ENCODE measurements around the gene E4F1. TPM values are rescaled to one million over a fixed set of nuclear protein-coding genes. Genes with fewer than 3 reads are reported as not detected.
"Not testable (repeated sequence)": the region's sequence is repeated elsewhere in the genome, so short reads cannot be mapped to it uniquely, and the experiment has no call there.

Gene E4F1
- total and polyA plus RNA-seq, 10 of the 15 experiments (the other 5 are each of a cell fraction or from before 2014, with no cell fraction given): 0.23 to 36.5 (median 14.5) TPM

GRCh38 chr16:2260250-2260649, 36.9 kb downstream of the E4F1 start:
- peaks cover 26% of the 10 kb centered on the region for H3K79me2 ChIP-seq (ENCODE audit: control insufficient read depth, insufficient read depth, low read length)
- H3K9ac ChIP-seq (ENCODE audit: control insufficient read depth, insufficient read depth, low read length): no peak overlapping the region
- CTCF ChIA-PET: no interaction called here
- H3K27me3 ChIP-seq (replicated peaks in 1 of 2; ENCODE audit: control insufficient read depth in 2 of 2, insufficient read depth in 2 of 2, low read length in 1 of 2): no peaks in the 10 kb centered on the region
- intact Hi-C loops (cut with micrococcal nuclease; ENCODE audit: unreplicated experiment): loop anchor here (5.0 to 10.0 kb wide), 2 partner anchors 103 to 245 kb away; partner anchors contain the start of gene TRAF7
- ATAC-seq (no peak), FAIRE-seq (no peak), DNase-seq (ENCODE audit: low read depth, low spot score) (no peak)
- no peaks in the 10 kb centered on the region for H3K4me1 ChIP-seq (ENCODE audit: control insufficient read depth, insufficient read depth, low read length)
- SMC1A ChIA-PET (ENCODE audit: uncharacterized antibody, unreplicated experiment): no interaction called here
- no peak overlapping the region for H3K4me3 ChIP-seq
- RAD21 ChIA-PET (ENCODE audit: unreplicated experiment): no interaction called here
- no peak overlapping the region for H3K4me2 ChIP-seq (ENCODE audit: control insufficient read depth, insufficient read depth)
- no TSS peak for BruUV-seq (replicated peaks)
- peaks cover 39 to 59% of the 10 kb centered on the region in 2 experiments for H3K36me3 ChIP-seq (ENCODE audit: control insufficient read depth in 2 of 2, insufficient read depth in 2 of 2, low read length in 1 of 2)
- 98% methylated on average over 8 of the region's 8 CpGs for WGBS (ENCODE audit: insufficient coverage, insufficient replicate concordance, low lambda C conversion rate, missing lambda C conversion rate)
- H2AFZ ChIP-seq (ENCODE audit: control insufficient read depth, low read depth, low read length): no peak overlapping the region
- peaks cover 11% of the 10 kb centered on the region for H4K20me1 ChIP-seq (ENCODE audit: control insufficient read depth, insufficient read depth)
- POLR2A ChIA-PET: no interaction called here
- in situ Hi-C loops (cut with MboI): no loop called here
- TF ChIP-seq ZNF24 (IDR thresholded peaks at IDR 0.05): no peak
- no peak for TF ChIP-seq E2F8 (IDR thresholded peaks at IDR 0.05; ENCODE audit: low read depth, partially characterized antibody)
- no peak for TF ChIP-seq PAX5 (IDR thresholded peaks at IDR 0.05; ENCODE audit: borderline replicate concordance, low read depth, low read length)
- TF ChIP-seq MTA3 (IDR thresholded peaks at IDR 0.05; ENCODE audit: borderline replicate concordance, low read length): no peak
- no peak for TF ChIP-seq ZNF384 (IDR thresholded peaks at IDR 0.05; ENCODE audit: borderline replicate concordance, low read depth, low read length)
- TF ChIP-seq MEF2B (IDR thresholded peaks at IDR 0.05; ENCODE audit: partially characterized antibody, poor library complexity, severe bottlenecking): no peak
- no peak for TF ChIP-seq JUNB (IDR thresholded peaks at IDR 0.05)
- TF ChIP-seq SMAD5 (IDR thresholded peaks at IDR 0.05; ENCODE audit: low read depth): no peak
- TF ChIP-seq SIN3A (IDR thresholded peaks at IDR 0.05; ENCODE audit: low read depth, low read length): no peak
- TF ChIP-seq TCF12 (IDR thresholded peaks at IDR 0.05; ENCODE audit: low read depth, low read length): no peak
- no peak for TF ChIP-seq GATAD2B (conservative IDR thresholded peaks at IDR 0.05; ENCODE audit: low read depth)
- no peak for TF ChIP-seq RAD51 (IDR thresholded peaks at IDR 0.05)
- TF ChIP-seq RUNX3 (IDR thresholded peaks at IDR 0.05; ENCODE audit: low read length): no peak
- no peak for TF ChIP-seq TAF1 (IDR thresholded peaks at IDR 0.05; ENCODE audit: borderline replicate concordance, low read depth, low read length)
- TF ChIP-seq CHD1 (IDR thresholded peaks at IDR 0.05; ENCODE audit: low read depth, low read length): no peak
- no peaks in the 10 kb centered on the region for H3K9me3 ChIP-seq (replicated peaks; ENCODE audit: control insufficient read depth, insufficient read depth, low read length)
- no peak overlapping the region for H3K27ac ChIP-seq (ENCODE audit: control insufficient read depth, insufficient read depth)

GRCh38 chr16:2263026-2263425, 39.6 kb downstream of the E4F1 start:
- intact Hi-C loops (cut with micrococcal nuclease; ENCODE audit: unreplicated experiment): loop anchor here (5.0 to 10.0 kb wide), 2 partner anchors 106 to 242 kb away; partner anchors contain the start of gene TRAF7
- in situ Hi-C loops (cut with MboI); ATAC-seq; H3K9ac ChIP-seq (ENCODE audit: control insufficient read depth, insufficient read depth, low read length); H3K27ac ChIP-seq (ENCODE audit: control insufficient read depth, insufficient read depth); H3K4me3 ChIP-seq; FAIRE-seq; H3K27me3 ChIP-seq (replicated peaks in 1 of 2; ENCODE audit: control insufficient read depth in 2 of 2, insufficient read depth in 2 of 2, low read length in 1 of 2); H3K4me2 ChIP-seq (ENCODE audit: control insufficient read depth, insufficient read depth); DNase-seq (ENCODE audit: low read depth, low spot score); H2AFZ ChIP-seq (ENCODE audit: control insufficient read depth, low read depth, low read length); H3K4me1 ChIP-seq (ENCODE audit: control insufficient read depth, insufficient read depth, low read length); SMC1A ChIA-PET (ENCODE audit: uncharacterized antibody, unreplicated experiment); RAD21 ChIA-PET (ENCODE audit: unreplicated experiment); BruUV-seq (replicated peaks); H3K9me3 ChIP-seq (replicated peaks; ENCODE audit: control insufficient read depth, insufficient read depth, low read length): not testable (repeated sequence)
- POLR2A ChIA-PET: interaction anchor here (0.7 to 1.0 kb wide), 3 partner anchors 11 to 26 kb away, joined by 3 read pairs; no protein-coding TSS in a partner anchor
- peaks cover 52% of the 10 kb centered on the region for H3K79me2 ChIP-seq (ENCODE audit: control insufficient read depth, insufficient read depth, low read length)
- CTCF ChIA-PET: interaction anchor here (0.8 to 2.1 kb wide), 3 partner anchors 9 to 238 kb away, joined by 3 to 12 read pairs (median 3); partner anchors contain the start of gene ECI1
- 86% methylated on average over 14 of the region's 14 CpGs for WGBS (ENCODE audit: insufficient coverage, insufficient replicate concordance, low lambda C conversion rate, missing lambda C conversion rate)
- peaks cover 13% of the 10 kb centered on the region for H4K20me1 ChIP-seq (ENCODE audit: control insufficient read depth, insufficient read depth)
- H3K36me3 ChIP-seq (ENCODE audit: control insufficient read depth in 2 of 2, insufficient read depth in 2 of 2, low read length in 1 of 2): peaks cover 20 to 41% of the 10 kb centered on the region in 2 experiments; a peak in 3 of 4 replicates
